ENCODE data around the gene ERG. TPM values are rescaled to one million over a fixed set of nuclear protein-coding genes. Genes with fewer than 3 reads are reported as not detected.

ERG gene
- total and polyA plus RNA-seq, 2 of the 13 experiments (the other 11 are each of a cell fraction or from before 2014, with no cell fraction given): not detected

DNA sequence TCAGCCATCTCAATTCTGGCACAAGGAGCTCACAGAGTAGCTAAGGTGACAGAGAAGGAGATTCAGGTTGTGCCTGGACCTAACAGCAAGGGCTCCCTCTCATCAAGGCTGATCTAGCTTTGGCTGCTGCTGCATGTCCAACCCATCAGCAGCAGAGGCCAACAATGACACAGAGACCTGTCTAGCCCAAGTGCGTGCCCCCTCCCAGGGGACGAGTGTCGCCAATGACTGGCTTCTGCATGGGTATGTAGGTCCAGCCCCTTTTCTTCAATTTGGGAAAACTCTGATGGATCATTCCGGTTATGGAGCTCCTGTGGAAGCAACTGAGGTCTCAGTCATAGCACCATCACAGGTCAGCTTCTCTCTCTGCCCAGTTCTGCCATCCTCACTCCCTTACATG lies 158.1 kb downstream of the ERG start (continued):
- TF ChIP-seq, protein P1, sequence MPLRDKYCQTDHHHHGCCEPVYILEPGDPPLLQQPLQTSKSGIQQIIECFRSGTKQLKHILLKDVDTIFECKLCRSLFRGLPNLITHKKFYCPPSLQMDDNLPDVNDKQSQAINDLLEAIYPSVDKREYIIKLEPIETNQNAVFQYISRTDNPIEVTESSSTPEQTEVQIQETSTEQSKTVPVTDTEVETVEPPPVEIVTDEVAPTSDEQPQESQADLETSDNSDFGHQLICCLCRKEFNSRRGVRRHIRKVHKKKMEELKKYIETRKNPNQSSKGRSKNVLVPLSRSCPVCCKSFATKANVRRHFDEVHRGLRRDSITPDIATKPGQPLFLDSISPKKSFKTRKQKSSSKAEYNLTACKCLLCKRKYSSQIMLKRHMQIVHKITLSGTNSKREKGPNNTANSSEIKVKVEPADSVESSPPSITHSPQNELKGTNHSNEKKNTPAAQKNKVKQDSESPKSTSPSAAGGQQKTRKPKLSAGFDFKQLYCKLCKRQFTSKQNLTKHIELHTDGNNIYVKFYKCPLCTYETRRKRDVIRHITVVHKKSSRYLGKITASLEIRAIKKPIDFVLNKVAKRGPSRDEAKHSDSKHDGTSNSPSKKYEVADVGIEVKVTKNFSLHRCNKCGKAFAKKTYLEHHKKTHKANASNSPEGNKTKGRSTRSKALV (CRISPR knock-in tag; IDR thresholded peaks at IDR 0.05): no peak
- TF ChIP-seq, protein P2, sequence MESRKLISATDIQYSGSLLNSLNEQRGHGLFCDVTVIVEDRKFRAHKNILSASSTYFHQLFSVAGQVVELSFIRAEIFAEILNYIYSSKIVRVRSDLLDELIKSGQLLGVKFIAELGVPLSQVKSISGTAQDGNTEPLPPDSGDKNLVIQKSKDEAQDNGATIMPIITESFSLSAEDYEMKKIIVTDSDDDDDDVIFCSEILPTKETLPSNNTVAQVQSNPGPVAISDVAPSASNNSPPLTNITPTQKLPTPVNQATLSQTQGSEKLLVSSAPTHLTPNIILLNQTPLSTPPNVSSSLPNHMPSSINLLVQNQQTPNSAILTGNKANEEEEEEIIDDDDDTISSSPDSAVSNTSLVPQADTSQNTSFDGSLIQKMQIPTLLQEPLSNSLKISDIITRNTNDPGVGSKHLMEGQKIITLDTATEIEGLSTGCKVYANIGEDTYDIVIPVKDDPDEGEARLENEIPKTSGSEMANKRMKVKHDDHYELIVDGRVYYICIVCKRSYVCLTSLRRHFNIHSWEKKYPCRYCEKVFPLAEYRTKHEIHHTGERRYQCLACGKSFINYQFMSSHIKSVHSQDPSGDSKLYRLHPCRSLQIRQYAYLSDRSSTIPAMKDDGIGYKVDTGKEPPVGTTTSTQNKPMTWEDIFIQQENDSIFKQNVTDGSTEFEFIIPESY (CRISPR knock-in tag; IDR thresholded peaks at IDR 0.05): no peak
- no peak for TF ChIP-seq GATAD2A (CRISPR knock-in tag; IDR thresholded peaks at IDR 0.05)

DNA sequence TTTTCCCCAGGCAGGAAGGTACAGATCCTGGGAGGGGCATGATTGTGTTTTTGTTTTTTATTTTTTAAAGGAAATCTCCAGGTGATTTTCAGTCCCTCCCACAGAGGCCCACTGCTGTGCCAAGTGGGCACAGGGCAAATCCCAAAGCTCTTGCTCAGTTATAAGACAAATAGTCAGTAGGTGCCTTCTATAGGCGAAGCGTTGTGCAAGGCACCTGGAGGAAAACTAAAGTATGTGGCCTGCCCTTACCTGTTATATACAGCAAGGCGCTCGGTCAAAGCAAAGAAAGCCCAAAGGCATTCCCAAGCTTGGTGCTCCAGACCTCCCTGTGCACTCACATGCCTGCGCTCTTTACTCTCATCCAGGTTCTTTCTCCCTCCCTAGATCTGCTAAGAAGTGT lies 160.5 kb downstream of the ERG start:
- no peak for ATAC-seq
- Histone ChIP-seq H3K4me3 (replicated peaks in 1 of 3; ENCODE audit: insufficient read depth in 1 of 3, low read depth in 2 of 3, low read length in 3 of 3) (no peak overlapping the region), H3K4me2 (ENCODE audit: low read depth, low read length) (no peak overlapping the region), H4K20me1 (ENCODE audit: insufficient read depth, low read length) (no peaks in the 10 kb centered on the region), H3K9me3 (ENCODE audit: low read length) (no peaks in the 10 kb centered on the region), H3K79me2 (ENCODE audit: insufficient read depth, low read length) (no peaks in the 10 kb centered on the region), H3K9ac (ENCODE audit: insufficient read depth, low read depth, low read length) (no peak overlapping the region), H3K27ac (ENCODE audit: extremely low read length, insufficient read depth, low read length) (no peak overlapping the region), H2AFZ (ENCODE audit: low read length) (no peak overlapping the region), H3K36me3 (replicated peaks in 1 of 2; ENCODE audit: control insufficient read depth in 1 of 2, insufficient read depth in 2 of 2, low read length in 2 of 2) (no peaks in the 10 kb centered on the region), H3K27me3 (ENCODE audit: control insufficient read depth in 1 of 2, insufficient read depth in 2 of 2, low read length in 2 of 2) (no peaks in the 10 kb centered on the region), H3K4me1 (ENCODE audit: insufficient read depth, low read length) (no peaks in the 10 kb centered on the region)
- intact Hi-C loops (cut with micrococcal nuclease; ENCODE audit: unreplicated experiment): no loop called here
- no TSS peak for BruUV-seq (replicated peaks)
- ChIA-PET CTCF (ENCODE audit: low intra/inter-chr PET ratio, low total read pairs) (no interaction called here), POLR2A (no interaction called here)
- 69% methylated on average over 5 of the region's 5 CpGs for WGBS (ENCODE audit: low lambda C conversion rate)
- DNase-seq (ENCODE audit: low spot score): no peak
- in situ Hi-C loops (cut with HindIII; ENCODE audit: extremely low pct_ligation_motif_present, low pct_unique_long_range_greater_than_20kb): no loop called here
- TF ChIP-seq, protein P3, sequence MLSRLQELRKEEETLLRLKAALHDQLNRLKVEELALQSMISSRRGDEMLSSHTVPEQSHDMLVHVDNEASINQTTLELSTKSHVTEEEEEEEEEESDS (CRISPR knock-in tag; IDR thresholded peaks at IDR 0.05; ENCODE audit: borderline replicate concordance): no peak
- TF ChIP-seq IKZF4 (CRISPR knock-in tag; IDR thresholded peaks at IDR 0.05; ENCODE audit: borderline replicate concordance, low read depth, not compliant biosample characterization): no peak
- no peak for TF ChIP-seq CC2D1A (CRISPR knock-in tag; IDR thresholded peaks at IDR 0.05)
- FAIRE-seq: no peak

All from HepG2 (cell line).